Esophagus muscularis mucosa (tissue), 4 donors: ENCODE data around the gene APOE.

ENCODE experiments used
- EP300 ChIP-seq: sonication (generic); formaldehyde crosslinking; IDR thresholded peaks from one replicate; pipeline ENCODE4 v1.6.1; 2017; ENCODE audit warnings: antibody characterized with exemption
- POLR2A ChIP-seq: fragments of 450-650 bp; IDR thresholded peaks from one replicate; pipeline ENCODE4 v1.6.1; 2017; ENCODE audit warnings: antibody characterized with exemption, moderate library complexity, mild to moderate bottlenecking, low read depth
- POLR2AphosphoS5 ChIP-seq, 2 donors: sonication (generic); formaldehyde crosslinking; IDR thresholded peaks; one replicate each; pipeline ENCODE4 v1.6.1; 2017; ENCODE audit warnings: antibody characterized with exemption in 2 of 2
- TF ChIP-seq, protein P1 (sequence below), 3 experiments: fragments of 200-600 bp in 2 of 3; fragments of 450-650 bp in 1 of 3; sonication (generic) in 2 of 3; IDR thresholded peaks; one replicate each; pipeline ENCODE4 v1.5.1; 2017 to 2019; ENCODE audit warnings: antibody characterized with exemption in 3 of 3, mild to moderate bottlenecking in 2 of 3, moderate library complexity in 1 of 3

DNA sequence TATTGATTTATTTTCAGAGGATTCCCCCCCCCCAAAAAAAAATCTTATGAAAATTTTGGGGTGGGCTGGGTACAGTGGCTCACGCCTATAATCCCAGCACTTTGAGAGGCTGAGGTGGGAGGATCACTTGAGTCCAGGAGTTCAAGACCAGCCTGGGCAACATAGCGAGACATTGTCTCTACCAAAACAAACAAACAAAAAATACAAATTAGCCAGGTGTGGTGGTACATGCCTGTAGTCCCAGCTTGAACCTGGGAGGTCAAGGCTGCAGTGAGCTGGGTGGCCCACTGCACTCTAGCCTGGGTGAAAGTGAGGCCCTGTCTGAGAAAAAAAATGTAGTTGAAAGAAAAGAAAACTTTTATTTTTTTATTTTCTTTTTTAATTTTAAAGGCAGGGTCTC is 41.6 kb upstream of the APOE start:
- TF ChIP-seq POLR2A (no peak), EP300 (no peak), POLR2AphosphoS5 (IDR thresholded peaks at IDR 0.05) (no peak)
- TF ChIP-seq, protein P1, sequence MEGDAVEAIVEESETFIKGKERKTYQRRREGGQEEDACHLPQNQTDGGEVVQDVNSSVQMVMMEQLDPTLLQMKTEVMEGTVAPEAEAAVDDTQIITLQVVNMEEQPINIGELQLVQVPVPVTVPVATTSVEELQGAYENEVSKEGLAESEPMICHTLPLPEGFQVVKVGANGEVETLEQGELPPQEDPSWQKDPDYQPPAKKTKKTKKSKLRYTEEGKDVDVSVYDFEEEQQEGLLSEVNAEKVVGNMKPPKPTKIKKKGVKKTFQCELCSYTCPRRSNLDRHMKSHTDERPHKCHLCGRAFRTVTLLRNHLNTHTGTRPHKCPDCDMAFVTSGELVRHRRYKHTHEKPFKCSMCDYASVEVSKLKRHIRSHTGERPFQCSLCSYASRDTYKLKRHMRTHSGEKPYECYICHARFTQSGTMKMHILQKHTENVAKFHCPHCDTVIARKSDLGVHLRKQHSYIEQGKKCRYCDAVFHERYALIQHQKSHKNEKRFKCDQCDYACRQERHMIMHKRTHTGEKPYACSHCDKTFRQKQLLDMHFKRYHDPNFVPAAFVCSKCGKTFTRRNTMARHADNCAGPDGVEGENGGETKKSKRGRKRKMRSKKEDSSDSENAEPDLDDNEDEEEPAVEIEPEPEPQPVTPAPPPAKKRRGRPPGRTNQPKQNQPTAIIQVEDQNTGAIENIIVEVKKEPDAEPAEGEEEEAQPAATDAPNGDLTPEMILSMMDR (IDR thresholded peaks at IDR 0.05), result no peak
